Lung (tissue), 12 donors: Measurements from ENCODE around the gene KIF5C. TPM values are rescaled to one million over a fixed set of nuclear protein-coding genes. Genes with fewer than 3 reads are reported as not detected.

Source experiments
- ATAC-seq: fragments of 200-7000 bp; cut with Tn5 transposase; one replicate; pipeline ENCODE4 v1.9.1; 2020; ENCODE audit warnings: moderate number of reproducible peaks; ENCODE audit not compliant: insufficient read depth, low FRiP score
- DNase-seq, 3 donors: peaks; one replicate each; pipeline ENCODE4 v3.0.0-alpha.2; 2013 to 2017
- H3K27ac ChIP-seq, 2 donors: one replicate each; pipeline ENCODE4 v1.5.1; 2013; ENCODE audit warnings: mild to moderate bottlenecking in 2 of 2, moderate library complexity in 2 of 2, control low read depth in 1 of 2, inconsistent platforms in 1 of 2, low read depth in 1 of 2, low read length in 1 of 2
- H3K27me3 ChIP-seq, 3 donors: one replicate each; pipeline ENCODE4 v1.5.1; 2013; ENCODE audit warnings: low read length in 2 of 3; ENCODE audit not compliant: control insufficient read depth in 3 of 3, insufficient read depth in 3 of 3
- H3K36me3 ChIP-seq, 4 donors: one replicate each; pipeline ENCODE4 v1.5.1; 2013; ENCODE audit warnings: low read length in 4 of 4, mild to moderate bottlenecking in 1 of 4, moderate library complexity in 1 of 4; ENCODE audit not compliant: control insufficient read depth in 4 of 4, insufficient read depth in 4 of 4
- H3K4me1 ChIP-seq, 5 donors: one replicate each; pipeline ENCODE4 v1.5.1; 2013; ENCODE audit warnings: low read length in 5 of 5, mild to moderate bottlenecking in 2 of 5, moderate library complexity in 1 of 5; ENCODE audit not compliant: control insufficient read depth in 5 of 5, insufficient read depth in 5 of 5
- H3K4me3 ChIP-seq: one replicate; pipeline ENCODE4 v1.5.1; 2013; ENCODE audit warnings: mild to moderate bottlenecking, control low read depth, moderate library complexity
- H3K9ac ChIP-seq, 2 donors: one replicate each; pipeline ENCODE4 v1.5.1; 2013; ENCODE audit warnings: low read length in 2 of 2, control low read depth in 1 of 2; ENCODE audit not compliant: insufficient read depth in 1 of 2
- H3K9me3 ChIP-seq, 4 donors: one replicate each; pipeline ENCODE4 v1.5.1; 2013; ENCODE audit warnings: low read length in 3 of 4, mild to moderate bottlenecking in 1 of 4, moderate library complexity in 1 of 4; ENCODE audit not compliant: control insufficient read depth in 4 of 4, insufficient read depth in 3 of 4
- CTCF ChIP-seq: IDR thresholded peaks from 2 replicates; pipeline ENCODE4 v1.5.1; 2012; ENCODE audit warnings: mild to moderate bottlenecking; ENCODE audit errors: control extremely low read depth, extremely low read depth
- WGBS, 2 donors: extraction: QIAGEN DNeasy Blood & Tissue Kit; methylation state at CpG; one replicate each; pipeline ENCODE4 v1.1.7; 2013; 5-methylcytosine and 5-hydroxymethylcytosine counted together
- polyA plus RNA-seq, 2 donors: library from polyadenylated mRNA; stranded (reverse); fragments of 200-250 nt; gene quantifications; one replicate each; pipeline ENCODE4 v1.2.1, GENCODE V29; 2013
- total RNA-seq, 2 donors: library from RNA; depleted of rRNA in 1 of 2; stranded (reverse); fragments of >200 nt in 1 of 2; gene quantifications; one replicate each; pipeline ENCODE4 v1.2.1, GENCODE V29; 2014 to 2021
- donor health status: control.
- donor health status: control.
- donor health status: Bipolar disorder and iron deficiency.
- donor health status: healthy.
- donor health status: DM: yes; HTN: yes; CAD: no.

KIF5C gene
- total and polyA plus RNA-seq, 4 donors: 0.22 to 1.4 (median 0.49) TPM

GRCh38 chr2:148939271-148939670, 64.2 kb downstream of the KIF5C start:
- ATAC-seq (no peak), DNase-seq (no peak)
- Histone ChIP-seq H3K4me1 (no peaks in the 10 kb centered on the region), H3K9ac (no peak overlapping the region), H3K4me3 (no peak overlapping the region), H3K27ac (no peak overlapping the region), H3K9me3 (no peaks in the 10 kb centered on the region), H3K27me3 (no peaks in the 10 kb centered on the region), H3K36me3 (no peaks in the 10 kb centered on the region)
- TF ChIP-seq CTCF: no peak

- 70 to 88% methylated on average over 3 of the region's 3 CpGs for WGBS, 2 donors
- no peak overlapping the region for H3K27ac ChIP-seq
- H3K9me3 ChIP-seq: no peaks in the 10 kb centered on the region
- ATAC-seq (no peak), DNase-seq (no peak)
- H3K4me1 ChIP-seq: no peaks in the 10 kb centered on the region
- no peaks in the 10 kb centered on the region for H3K27me3 ChIP-seq
- no peak for TF ChIP-seq CTCF
- no peak overlapping the region for H3K4me3 ChIP-seq
- no peaks in the 10 kb centered on the region for H3K36me3 ChIP-seq
- no peak overlapping the region for H3K9ac ChIP-seq
These were observed 68.1 kb downstream of the KIF5C start for GRCh38 chr2:148943097-148943496.

GRCh38 chr2:148944536-148944935, 69.5 kb downstream of the KIF5C start:
- DNase-seq (no peak), ATAC-seq (no peak)
- WGBS, 2 donors: 69 to 91% methylated on average over 4 of the region's 4 CpGs
- Histone ChIP-seq H3K9ac (no peak overlapping the region), H3K27ac (no peak overlapping the region), H3K9me3 (no peaks in the 10 kb centered on the region), H3K27me3 (no peaks in the 10 kb centered on the region), H3K36me3 (no peaks in the 10 kb centered on the region), H3K4me1 (no peaks in the 10 kb centered on the region), H3K4me3 (no peak overlapping the region)
- TF ChIP-seq CTCF: no peak

GRCh38 chr2:148947299-148947698, 72.3 kb downstream of the KIF5C start:
- H3K4me1 ChIP-seq: no peaks in the 10 kb centered on the region
- no peak overlapping the region for H3K27ac ChIP-seq
- no peak overlapping the region for H3K9ac ChIP-seq
- H3K36me3 ChIP-seq: no peaks in the 10 kb centered on the region
- DNase-seq (no peak), ATAC-seq (no peak)
- 93 to 95% methylated on average over 7 of the region's 7 CpGs for WGBS, 2 donors
- TF ChIP-seq CTCF: no peak
- no peak overlapping the region for H3K4me3 ChIP-seq
- no peaks in the 10 kb centered on the region for H3K27me3 ChIP-seq
- H3K9me3 ChIP-seq: no peaks in the 10 kb centered on the region
